ENCODE results near the gene HSD11B1L. TPM values are rescaled to one million over a fixed set of nuclear protein-coding genes. Genes with fewer than 3 reads are reported as not detected.

The HSD11B1L gene
- 7.1 and 8.6 TPM in 2 replicates for total RNA-seq

GRCh38 chr19:5680437-5681368, at the start of gene HSD11B1L, which contains the start of gene MICOS13:
Gene HSD11B1L (plus strand): TSS chr19:5681027. CDS start chr19:5684833, 3,806 bp downstream.
Gene MICOS13 (minus strand): TSS chr19:5680516. CDS start chr19:5680486, 30 bp downstream.
- TF ChIP-seq, protein P1, sequence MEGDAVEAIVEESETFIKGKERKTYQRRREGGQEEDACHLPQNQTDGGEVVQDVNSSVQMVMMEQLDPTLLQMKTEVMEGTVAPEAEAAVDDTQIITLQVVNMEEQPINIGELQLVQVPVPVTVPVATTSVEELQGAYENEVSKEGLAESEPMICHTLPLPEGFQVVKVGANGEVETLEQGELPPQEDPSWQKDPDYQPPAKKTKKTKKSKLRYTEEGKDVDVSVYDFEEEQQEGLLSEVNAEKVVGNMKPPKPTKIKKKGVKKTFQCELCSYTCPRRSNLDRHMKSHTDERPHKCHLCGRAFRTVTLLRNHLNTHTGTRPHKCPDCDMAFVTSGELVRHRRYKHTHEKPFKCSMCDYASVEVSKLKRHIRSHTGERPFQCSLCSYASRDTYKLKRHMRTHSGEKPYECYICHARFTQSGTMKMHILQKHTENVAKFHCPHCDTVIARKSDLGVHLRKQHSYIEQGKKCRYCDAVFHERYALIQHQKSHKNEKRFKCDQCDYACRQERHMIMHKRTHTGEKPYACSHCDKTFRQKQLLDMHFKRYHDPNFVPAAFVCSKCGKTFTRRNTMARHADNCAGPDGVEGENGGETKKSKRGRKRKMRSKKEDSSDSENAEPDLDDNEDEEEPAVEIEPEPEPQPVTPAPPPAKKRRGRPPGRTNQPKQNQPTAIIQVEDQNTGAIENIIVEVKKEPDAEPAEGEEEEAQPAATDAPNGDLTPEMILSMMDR (IDR thresholded peaks at IDR 0.05; ENCODE audit: insufficient read depth, low read length, severe bottlenecking) = no peak
- Histone ChIP-seq H3K36me3 (ENCODE audit: control insufficient read depth, insufficient read depth, low read length) (peaks cover 5% of the 10 kb centered on the region), H3K27me3 (ENCODE audit: control insufficient read depth, insufficient read depth, low read length) (no peaks in the 10 kb centered on the region), H3K4me3 (ENCODE audit: low read depth, low read length) (peak within 1 kb of the TSS; percentile 80)
- FAIRE-seq (no peak), DNase-seq (ENCODE audit: low read depth) (peak; percentile 97)

DNA sequence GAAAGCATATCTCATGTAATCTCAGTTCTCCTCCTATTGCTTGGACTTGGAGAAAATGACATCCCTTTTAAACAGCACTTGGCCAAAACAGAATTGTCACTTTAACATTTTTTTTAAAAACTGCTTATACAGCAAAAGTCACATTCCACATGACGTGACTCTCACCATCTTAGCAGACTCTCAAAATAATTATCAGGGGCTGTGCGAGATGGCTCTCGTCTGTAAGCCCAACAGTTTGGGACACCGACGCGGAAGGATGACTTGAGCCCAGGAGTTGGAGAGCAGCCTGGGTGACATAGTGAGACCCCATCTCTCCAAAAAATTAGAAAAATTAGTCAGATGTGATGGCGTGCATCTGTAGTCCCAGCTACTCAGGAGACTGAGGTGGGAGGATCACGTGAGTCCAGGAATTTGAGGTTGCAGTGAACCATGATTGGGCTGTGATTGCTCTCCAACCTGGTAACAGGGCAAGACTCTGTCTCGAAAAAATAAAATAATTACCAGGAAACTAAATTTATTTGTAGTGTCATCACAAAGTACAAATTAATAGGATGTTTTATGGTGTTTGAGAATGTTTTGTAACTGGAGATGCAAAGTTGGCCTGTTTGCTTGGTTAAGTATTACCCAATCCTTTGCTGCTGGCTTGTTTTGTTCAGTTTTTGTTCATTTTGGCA, 49.1 kb upstream of the HSD11B1L start:
- DNase-seq (ENCODE audit: low read depth) (no peak), FAIRE-seq (no peak)
- Histone ChIP-seq H3K27me3 (ENCODE audit: control insufficient read depth, insufficient read depth, low read length) (no peaks in the 10 kb centered on the region), H3K4me3 (ENCODE audit: low read depth, low read length) (no peak overlapping the region), H3K36me3 (ENCODE audit: control insufficient read depth, insufficient read depth, low read length) (peaks cover 6% of the 10 kb centered on the region)
- TF ChIP-seq, protein P1 (IDR thresholded peaks at IDR 0.05; ENCODE audit: insufficient read depth, low read length, severe bottlenecking) = no peak

- DNase-seq (ENCODE audit: low read depth) (no peak), FAIRE-seq (no peak)
- Histone ChIP-seq H3K36me3 (ENCODE audit: control insufficient read depth, insufficient read depth, low read length) (peaks cover 2% of the 10 kb centered on the region), H3K27me3 (ENCODE audit: control insufficient read depth, insufficient read depth, low read length) (no peaks in the 10 kb centered on the region), H3K4me3 (ENCODE audit: low read depth, low read length) (no peak overlapping the region)
- TF ChIP-seq, protein P1 (IDR thresholded peaks at IDR 0.05; ENCODE audit: insufficient read depth, low read length, severe bottlenecking) = no peak
Measured at GRCh38 chr19:5632241-5632612, 48.6 kb upstream of the HSD11B1L start.

GRCh38 chr19:5632657-5633056, 48.2 kb upstream of the HSD11B1L start:
- Histone ChIP-seq H3K27me3 (ENCODE audit: control insufficient read depth, insufficient read depth, low read length) (no peaks in the 10 kb centered on the region), H3K36me3 (ENCODE audit: control insufficient read depth, insufficient read depth, low read length) (peaks cover under 1% of the 10 kb centered on the region), H3K4me3 (ENCODE audit: low read depth, low read length) (no peak overlapping the region)
- TF ChIP-seq, protein P1 (IDR thresholded peaks at IDR 0.05; ENCODE audit: insufficient read depth, low read length, severe bottlenecking) = no peak
- FAIRE-seq = no peak
- no peak for DNase-seq (ENCODE audit: low read depth)

DNA sequence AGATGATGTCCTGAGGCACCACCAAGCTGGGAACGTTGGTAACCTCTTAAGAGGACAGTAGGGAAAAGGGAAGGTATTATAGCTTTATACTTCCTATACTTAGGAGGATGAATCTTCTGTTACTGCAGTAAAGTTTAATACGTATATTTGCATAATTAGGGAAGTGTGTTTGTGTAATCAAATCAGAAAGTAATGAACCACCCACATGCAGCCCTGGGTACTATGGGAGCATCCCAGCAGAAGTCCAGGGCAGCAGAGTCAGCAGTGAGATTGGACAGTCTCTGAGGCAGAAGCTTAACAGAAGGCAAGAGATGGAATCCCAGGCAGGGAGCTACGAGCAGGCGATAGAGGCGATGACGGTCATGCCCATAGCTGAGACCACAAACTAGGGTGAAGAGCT, 45.4 kb upstream of the HSD11B1L start:
- no peaks in the 10 kb centered on the region for H3K27me3 ChIP-seq (ENCODE audit: control insufficient read depth, insufficient read depth, low read length)

More for the DNA sequence above, 45.4 kb upstream of the HSD11B1L start:
- Histone ChIP-seq H3K36me3 (ENCODE audit: control insufficient read depth, insufficient read depth, low read length) (no peaks in the 10 kb centered on the region), H3K4me3 (ENCODE audit: low read depth, low read length) (no peak overlapping the region)
- DNase-seq (ENCODE audit: low read depth) = no peak
- no peak for FAIRE-seq
- TF ChIP-seq, protein P1 (IDR thresholded peaks at IDR 0.05; ENCODE audit: insufficient read depth, low read length, severe bottlenecking) = no peak

Measured in bronchial epithelial cell (primary cell).